Measurements from ENCODE around the gene GRIP2.

GRIP2 gene

GRCh38 chr3:14508505-14508819 is 31.7 kb downstream of the GRIP2 start:
- FAIRE-seq (no peak), DNase-seq (ENCODE audit: insufficient read length, low spot score) (no peak)

- DNase-seq (ENCODE audit: insufficient read length, low spot score) (no peak), FAIRE-seq (no peak)
Observed at GRCh38 chr3:14507757-14508504, 32.2 kb downstream of the GRIP2 start.

GRCh38 chr3:14507305-14507741 is 32.8 kb downstream of the GRIP2 start:
- FAIRE-seq = no peak
- no peak for DNase-seq (ENCODE audit: insufficient read length, low spot score)

- DNase-seq (ENCODE audit: insufficient read length, low spot score) (no peak), FAIRE-seq (no peak)
Observed at GRCh38 chr3:14506626-14507304, 33.4 kb downstream of the GRIP2 start.

- DNase-seq (ENCODE audit: insufficient read length, low spot score) = no peak
- FAIRE-seq = no peak
Observed at GRCh38 chr3:14505803-14506500, 34.2 kb downstream of the GRIP2 start.

- FAIRE-seq = no peak
Observed at GRCh38 chr3:14505001-14505802, 34.9 kb downstream of the GRIP2 start.

GRCh38 chr3:14503706-14504065 is 36.5 kb downstream of the GRIP2 start:
- FAIRE-seq (no peak), DNase-seq (ENCODE audit: insufficient read length, low spot score) (no peak)

More at GRCh38 chr3:14505001-14505802, 34.9 kb downstream of the GRIP2 start:
- DNase-seq (ENCODE audit: insufficient read length, low spot score) = no peak

- peak; percentile 72 for FAIRE-seq
Observed at GRCh38 chr3:14503033-14503705, 37.0 kb downstream of the GRIP2 start.

GRCh38 chr3:14502472-14502871 is 37.7 kb downstream of the GRIP2 start:
- DNase-seq (ENCODE audit: insufficient read length, low spot score) = no peak
- FAIRE-seq = no peak

More at GRCh38 chr3:14503033-14503705, 37.0 kb downstream of the GRIP2 start:
- DNase-seq (ENCODE audit: insufficient read length, low spot score) = no peak

- no peak for DNase-seq (ENCODE audit: insufficient read length, low spot score)
Observed at GRCh38 chr3:14497321-14497720, 42.8 kb downstream of the GRIP2 start.

GRCh38 chr3:14496351-14496750 is 43.8 kb downstream of the GRIP2 start:
- no peak for DNase-seq (ENCODE audit: insufficient read length, low spot score)
- FAIRE-seq = peak; percentile 51

More at GRCh38 chr3:14497321-14497720, 42.8 kb downstream of the GRIP2 start:
- no peak for FAIRE-seq

- FAIRE-seq = no peak
Observed at GRCh38 chr3:14494973-14495300, 45.2 kb downstream of the GRIP2 start.

GRCh38 chr3:14494279-14494972 is 45.7 kb downstream of the GRIP2 start:
- FAIRE-seq (no peak), DNase-seq (ENCODE audit: insufficient read length, low spot score) (no peak)

More at GRCh38 chr3:14494973-14495300, 45.2 kb downstream of the GRIP2 start:
- DNase-seq (ENCODE audit: insufficient read length, low spot score) = no peak

GRCh38 chr3:14492948-14493881 is 46.9 kb downstream of the GRIP2 start:
- FAIRE-seq = no peak
- DNase-seq (ENCODE audit: insufficient read length, low spot score) = no peak

GRCh38 chr3:14491396-14492190 is 48.5 kb downstream of the GRIP2 start:
- no peak for DNase-seq (ENCODE audit: insufficient read length, low spot score)
- FAIRE-seq = no peak

GRCh38 chr3:14490831-14491230 is 49.3 kb downstream of the GRIP2 start:
- FAIRE-seq (no peak), DNase-seq (ENCODE audit: insufficient read length, low spot score) (no peak)

- FAIRE-seq (no peak), DNase-seq (ENCODE audit: insufficient read length, low spot score) (no peak)
Observed at GRCh38 chr3:14490255-14490654, 49.9 kb downstream of the GRIP2 start.

GRCh38 chr3:14489641-14490040 is 50.5 kb downstream of the GRIP2 start:
- FAIRE-seq = no peak
- no peak for DNase-seq (ENCODE audit: insufficient read length, low spot score)

Data from HTR-8/SVneo (cell line).